ENCODE measurements around the gene STMND1.

- TF ChIP-seq, protein P1, sequence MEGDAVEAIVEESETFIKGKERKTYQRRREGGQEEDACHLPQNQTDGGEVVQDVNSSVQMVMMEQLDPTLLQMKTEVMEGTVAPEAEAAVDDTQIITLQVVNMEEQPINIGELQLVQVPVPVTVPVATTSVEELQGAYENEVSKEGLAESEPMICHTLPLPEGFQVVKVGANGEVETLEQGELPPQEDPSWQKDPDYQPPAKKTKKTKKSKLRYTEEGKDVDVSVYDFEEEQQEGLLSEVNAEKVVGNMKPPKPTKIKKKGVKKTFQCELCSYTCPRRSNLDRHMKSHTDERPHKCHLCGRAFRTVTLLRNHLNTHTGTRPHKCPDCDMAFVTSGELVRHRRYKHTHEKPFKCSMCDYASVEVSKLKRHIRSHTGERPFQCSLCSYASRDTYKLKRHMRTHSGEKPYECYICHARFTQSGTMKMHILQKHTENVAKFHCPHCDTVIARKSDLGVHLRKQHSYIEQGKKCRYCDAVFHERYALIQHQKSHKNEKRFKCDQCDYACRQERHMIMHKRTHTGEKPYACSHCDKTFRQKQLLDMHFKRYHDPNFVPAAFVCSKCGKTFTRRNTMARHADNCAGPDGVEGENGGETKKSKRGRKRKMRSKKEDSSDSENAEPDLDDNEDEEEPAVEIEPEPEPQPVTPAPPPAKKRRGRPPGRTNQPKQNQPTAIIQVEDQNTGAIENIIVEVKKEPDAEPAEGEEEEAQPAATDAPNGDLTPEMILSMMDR (IDR thresholded peaks at IDR 0.05; ENCODE audit: insufficient read depth, low read length): no peak
- TF ChIP-seq, protein P2, sequence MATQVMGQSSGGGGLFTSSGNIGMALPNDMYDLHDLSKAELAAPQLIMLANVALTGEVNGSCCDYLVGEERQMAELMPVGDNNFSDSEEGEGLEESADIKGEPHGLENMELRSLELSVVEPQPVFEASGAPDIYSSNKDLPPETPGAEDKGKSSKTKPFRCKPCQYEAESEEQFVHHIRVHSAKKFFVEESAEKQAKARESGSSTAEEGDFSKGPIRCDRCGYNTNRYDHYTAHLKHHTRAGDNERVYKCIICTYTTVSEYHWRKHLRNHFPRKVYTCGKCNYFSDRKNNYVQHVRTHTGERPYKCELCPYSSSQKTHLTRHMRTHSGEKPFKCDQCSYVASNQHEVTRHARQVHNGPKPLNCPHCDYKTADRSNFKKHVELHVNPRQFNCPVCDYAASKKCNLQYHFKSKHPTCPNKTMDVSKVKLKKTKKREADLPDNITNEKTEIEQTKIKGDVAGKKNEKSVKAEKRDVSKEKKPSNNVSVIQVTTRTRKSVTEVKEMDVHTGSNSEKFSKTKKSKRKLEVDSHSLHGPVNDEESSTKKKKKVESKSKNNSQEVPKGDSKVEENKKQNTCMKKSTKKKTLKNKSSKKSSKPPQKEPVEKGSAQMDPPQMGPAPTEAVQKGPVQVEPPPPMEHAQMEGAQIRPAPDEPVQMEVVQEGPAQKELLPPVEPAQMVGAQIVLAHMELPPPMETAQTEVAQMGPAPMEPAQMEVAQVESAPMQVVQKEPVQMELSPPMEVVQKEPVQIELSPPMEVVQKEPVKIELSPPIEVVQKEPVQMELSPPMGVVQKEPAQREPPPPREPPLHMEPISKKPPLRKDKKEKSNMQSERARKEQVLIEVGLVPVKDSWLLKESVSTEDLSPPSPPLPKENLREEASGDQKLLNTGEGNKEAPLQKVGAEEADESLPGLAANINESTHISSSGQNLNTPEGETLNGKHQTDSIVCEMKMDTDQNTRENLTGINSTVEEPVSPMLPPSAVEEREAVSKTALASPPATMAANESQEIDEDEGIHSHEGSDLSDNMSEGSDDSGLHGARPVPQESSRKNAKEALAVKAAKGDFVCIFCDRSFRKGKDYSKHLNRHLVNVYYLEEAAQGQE (IDR thresholded peaks at IDR 0.05; ENCODE audit: insufficient replicate concordance, low read depth): no peak
Measured at GRCh38 chr6:17149571-17149970, 47.7 kb downstream of the STMND1 start.

Data from HL-60 (cell line).